HG02970 (cell line): ENCODE measurements around the gene LMOD1.

ENCODE experiments used
- ATAC-seq: cut with Tn5 transposase; IDR thresholded peaks from one replicate; pipeline ENCODE4 v1.9.1; 2021; ENCODE audit warnings: mild to moderate bottlenecking, moderate library complexity, moderate number of reproducible peaks; ENCODE audit not compliant: unreplicated experiment, low FRiP score

LMOD1 gene

DNA sequence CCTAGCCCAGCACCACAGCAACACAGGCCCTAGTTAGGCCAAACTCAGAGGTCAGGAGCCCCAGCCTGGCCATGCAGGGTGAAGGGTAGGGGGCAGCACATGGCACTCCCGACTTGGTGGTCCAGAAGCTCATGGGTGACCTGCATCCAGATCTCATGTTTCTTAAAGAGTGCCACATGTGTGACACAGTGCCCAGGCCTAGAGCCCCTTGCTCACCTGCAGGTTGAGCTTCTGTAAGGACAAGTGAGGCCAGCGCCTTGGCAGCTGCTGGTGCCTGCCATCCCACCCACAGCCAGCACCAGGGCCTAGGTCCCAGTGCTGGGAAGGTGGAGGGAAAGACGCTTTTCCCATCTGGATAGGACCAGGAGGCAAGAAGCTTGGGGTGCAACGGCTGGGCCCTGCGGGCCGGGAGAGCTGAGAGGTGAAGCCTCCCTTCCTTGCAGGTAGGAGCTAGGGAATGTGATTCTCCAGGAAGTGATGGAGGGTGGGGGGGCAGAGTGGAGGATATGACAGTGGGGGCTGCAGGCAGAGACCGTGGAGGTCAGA is 51.2 kb downstream of the LMOD1 start:
- ATAC-seq = no peak

DNA sequence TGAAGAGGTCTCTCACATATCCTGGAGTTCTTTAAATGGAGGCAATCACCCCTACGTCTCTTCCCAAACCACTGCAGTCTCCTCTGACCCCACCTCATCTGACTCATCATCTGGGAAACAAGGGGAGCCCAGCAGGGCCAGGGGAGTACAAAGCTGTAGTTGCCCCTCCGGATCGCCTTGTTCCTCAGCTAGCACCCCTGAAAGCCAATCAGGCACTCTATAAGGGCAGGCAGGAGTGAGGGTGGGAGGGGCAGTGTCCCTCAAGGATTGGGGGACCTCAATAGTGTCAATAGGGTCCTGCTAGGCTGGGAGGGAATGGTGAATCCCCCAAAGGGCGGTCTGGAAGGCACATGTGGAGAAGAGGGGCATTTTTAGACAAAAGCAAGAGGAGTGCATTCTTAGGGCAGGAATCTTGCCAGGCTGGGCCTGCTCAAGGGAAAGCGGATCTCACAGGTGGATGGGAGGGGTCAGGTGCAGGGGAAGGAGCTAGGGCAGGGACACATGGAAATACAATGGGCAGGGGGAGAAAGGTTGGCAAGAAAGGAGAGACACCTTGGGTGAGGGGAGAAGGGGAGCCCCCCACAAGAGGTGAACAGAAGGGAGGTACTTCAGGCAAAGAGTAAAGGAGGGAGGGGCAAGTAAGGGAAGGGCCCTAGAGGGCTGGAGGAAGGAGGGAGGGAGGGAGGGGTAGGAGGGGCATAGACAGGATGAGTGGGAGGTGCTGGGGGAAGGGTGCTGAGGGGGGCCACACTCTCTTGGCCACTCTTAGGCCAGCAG is 51.8 kb downstream of the LMOD1 start:
- ATAC-seq = no peak

DNA sequence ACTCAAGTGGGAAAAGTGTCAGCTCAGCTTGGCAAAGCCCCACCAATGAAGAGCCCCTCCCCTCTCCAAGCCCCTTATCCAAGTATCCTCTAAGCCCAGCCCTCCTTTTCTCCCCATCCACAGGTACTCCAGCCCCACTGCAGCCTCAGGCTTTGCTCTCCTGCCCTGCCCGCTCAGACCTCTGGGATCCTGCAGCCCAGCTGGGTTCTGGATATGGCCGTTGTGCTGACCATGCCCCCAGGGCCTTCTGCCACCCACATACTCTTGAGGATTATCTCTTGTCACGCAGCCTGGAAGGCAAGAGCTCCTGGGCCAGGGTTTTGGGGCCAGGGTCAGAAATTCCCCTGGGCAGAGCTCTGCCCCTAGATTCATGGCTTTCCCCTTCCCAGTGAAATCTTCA is 52.9 kb downstream of the LMOD1 start:
- no peak for ATAC-seq

DNA sequence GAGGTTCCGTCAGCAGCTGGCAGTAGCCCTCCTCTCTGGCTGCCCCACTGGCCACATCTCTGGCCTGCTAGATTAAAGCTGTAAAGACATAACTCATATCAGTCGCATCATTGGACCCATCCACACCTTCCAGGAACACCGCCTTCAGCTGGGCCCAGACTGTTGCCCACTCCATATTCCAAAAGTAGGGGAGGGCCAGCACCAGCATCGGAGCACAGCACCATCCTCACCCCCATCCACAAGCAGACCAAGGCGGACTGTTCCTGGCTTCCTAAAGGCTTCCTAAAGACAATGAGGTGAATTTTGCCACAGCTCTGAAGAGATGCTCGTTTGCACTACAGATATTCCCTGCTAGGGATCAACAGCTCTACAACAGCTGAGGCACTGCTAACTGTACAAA is 54.1 kb downstream of the LMOD1 start:
- no peak for ATAC-seq

DNA sequence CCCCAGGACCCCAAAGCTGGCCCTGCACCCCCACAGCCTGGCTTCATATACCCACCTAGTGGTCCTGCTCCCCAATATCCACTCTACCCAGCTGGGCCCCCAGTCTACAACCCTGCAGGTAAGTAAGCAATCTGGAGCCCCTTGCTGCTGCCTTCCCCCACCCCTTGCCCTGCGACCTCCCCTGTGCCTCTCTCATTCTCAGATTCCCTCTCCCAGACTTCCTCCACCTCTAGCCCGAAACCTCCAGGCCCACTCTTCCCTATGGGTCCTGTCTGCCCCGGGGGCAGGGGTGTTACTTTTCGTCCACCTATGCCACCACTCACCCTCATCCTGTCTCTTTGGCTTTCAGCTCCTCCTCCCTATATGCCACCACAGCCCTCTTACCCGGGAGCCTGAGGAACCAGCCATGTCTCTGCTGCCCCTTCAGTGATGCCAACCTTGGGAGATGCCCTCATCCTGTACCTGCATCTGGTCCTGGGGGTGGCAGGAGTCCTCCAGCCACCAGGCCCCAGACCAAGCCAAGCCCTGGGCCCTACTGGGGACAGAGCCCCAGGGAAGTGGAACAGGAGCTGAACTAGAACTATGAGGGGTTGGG is 54.8 kb downstream of the LMOD1 start:
- no peak for ATAC-seq

DNA sequence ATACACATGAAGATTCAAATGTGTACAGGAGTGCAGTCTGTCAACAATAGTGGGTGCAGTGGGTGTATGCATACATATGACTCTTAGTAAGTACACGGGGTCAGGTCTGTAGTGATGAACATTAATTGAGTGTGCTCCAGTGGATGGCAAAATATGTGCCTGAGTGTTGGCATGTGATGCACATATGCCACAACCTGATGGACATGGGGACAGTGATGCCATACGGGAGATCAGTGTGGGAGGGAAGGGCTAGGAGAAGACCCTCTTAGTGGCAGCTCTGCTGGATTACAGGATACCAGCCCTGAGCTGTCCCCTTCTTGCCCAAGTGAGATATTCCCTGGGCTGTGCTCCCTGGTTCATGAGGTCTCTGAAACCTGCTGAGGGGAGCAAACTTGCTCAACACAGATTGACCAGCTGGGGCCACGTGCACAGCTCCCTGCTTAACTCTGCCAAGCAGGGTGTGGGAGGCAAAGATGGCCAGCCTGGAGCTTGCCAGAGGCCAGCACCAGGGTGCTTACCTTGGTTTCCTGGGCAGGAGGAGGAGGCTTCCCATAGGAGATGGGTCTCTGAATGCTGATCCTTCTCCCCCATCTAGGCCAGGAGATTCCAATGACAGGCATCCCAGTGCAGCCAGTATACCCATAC is 55.4 kb downstream of the LMOD1 start:
- no peak for ATAC-seq

DNA sequence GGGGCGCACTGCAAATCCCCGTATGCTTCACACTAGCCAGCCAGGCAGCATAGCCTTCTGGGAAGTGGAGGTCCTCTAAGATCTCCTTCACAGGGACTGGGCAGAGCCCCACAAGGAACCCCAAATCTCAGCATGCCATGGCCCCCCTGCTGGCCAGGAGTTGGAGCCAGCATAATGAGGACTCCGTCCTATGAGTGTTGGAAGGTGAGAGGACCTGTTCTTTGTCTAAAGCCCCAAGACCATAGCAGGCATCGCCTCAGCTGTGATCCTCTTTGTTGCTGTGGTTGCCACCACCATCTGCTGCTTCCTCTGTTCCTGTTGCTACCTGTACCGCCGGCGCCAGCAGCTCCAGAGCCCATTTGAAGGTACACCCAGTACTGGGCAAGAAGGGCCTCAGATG is 56.1 kb downstream of the LMOD1 start:
- no peak for ATAC-seq

DNA sequence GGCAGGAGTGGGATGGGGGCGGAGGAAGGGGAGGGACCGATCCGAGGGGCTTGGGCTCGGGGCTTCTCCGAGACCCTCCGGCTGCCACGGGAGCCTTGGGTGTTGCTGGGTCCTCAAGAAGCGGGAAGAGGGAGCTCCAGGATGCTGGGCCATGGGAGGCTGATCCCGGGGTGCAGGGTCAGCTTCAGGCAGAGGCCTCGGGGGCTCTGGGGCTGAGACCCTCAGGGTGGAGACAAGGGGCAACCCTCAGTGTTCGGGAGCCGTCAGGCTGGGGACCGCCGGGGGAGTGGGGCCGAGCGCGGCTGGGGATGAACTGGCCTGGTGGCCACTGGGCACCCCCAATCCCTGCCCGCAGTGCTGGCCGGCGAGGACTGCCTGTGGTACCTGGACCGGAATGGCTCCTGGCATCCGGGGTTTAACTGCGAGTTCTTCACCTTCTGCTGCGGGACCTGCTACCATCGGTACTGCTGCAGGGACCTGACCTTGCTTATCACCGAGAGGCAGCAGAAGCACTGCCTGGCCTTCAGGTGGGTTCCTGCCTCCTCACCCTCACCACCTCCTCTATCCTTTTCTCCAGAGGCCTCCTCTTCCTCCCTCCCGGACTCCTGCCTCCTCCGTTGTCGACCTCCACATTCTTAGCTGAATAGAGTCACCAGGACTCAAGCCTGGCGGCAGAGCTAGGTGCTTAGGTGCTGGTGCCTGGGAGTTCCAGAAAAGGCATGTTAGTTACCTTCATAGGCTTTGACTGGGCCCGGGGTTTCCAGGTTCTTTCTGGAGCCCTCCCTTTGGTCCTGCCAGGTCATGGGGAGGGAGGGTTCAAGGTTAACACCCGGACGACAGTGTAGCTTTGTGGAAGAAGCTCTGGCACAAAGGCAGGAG is 57.0 kb downstream of the LMOD1 start:
- no peak for ATAC-seq

DNA sequence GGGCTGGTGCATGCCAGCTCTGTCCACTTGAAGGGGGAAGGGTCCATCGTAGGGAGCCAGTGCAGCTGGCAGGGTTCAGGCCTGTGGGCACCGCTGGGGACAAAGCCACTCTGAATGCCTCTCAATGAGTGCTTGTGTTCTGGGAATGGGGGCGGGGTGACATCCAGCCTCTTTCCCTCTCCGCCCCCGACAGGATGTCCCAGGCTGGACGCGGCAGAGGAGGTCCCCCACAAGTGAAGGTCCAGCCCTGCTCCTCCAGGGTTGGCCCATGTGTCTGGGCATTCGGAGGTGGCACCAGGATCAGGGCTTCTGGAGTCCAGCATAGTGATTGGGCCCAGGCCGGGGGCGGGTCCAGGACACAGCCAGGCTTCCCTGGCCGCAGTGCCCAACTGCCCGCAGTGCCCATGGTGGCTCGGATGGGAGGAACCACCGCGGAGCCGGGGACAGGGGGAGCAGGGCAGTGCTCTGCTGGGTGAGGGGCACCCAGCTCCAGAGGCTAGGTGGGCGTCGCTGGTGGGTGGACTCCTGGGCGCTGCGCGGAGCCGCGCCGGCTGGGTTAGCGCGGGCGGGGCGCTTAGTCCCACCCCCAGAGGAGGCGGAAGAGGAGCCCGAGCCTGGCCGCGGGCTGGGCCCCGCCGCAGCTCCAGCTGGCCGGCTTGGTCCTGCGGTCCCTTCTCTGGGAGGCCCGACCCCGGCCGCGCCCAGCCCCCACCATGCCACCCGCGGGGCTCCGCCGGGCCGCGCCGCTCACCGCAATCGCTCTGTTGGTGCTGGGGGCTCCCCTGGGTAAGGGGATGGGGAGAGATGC is 57.9 kb downstream of the LMOD1 start, which contains the start of gene SHISA4:
TSS of gene SHISA4 (plus strand) at position 617 of the 808 bp plus-strand sequence. CDS start at position 714, 97 bp downstream.
- ATAC-seq = no peak

DNA sequence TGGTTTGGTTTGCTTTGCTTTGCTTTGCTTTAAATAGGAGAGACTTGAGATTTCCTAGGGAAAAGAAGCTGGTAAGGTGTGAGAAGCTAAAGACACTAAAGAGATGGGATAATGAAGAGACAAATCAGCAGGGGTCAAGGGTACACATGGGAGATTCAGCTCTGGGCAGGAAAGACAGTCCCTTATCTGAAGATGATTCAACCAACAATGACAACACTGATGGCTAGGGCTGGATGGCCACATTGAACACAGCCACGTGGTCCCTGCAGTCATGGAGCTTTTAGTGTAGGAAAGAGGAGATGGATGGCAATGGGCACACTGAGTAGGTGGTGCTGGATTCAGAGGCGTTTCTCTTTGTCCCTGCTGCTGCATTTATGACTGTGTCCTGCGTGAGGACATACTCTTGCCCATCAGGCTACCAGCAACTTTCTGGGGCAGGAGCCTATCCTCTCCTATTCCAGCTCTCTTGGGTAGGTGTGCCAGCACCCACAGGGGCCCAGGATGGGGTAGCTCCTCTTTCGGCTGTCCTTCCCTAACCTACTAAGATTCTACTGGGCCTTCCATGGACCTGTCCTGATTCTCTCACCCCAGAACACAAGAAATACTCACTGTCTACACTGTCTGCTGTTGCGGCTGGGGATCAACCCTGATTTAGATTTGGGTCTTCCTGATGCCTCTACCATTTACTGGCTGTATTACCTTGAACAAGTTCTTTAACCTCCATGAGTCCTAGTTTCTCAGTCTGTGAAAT is 59.1 kb downstream of the LMOD1 start:
- ATAC-seq = no peak

DNA sequence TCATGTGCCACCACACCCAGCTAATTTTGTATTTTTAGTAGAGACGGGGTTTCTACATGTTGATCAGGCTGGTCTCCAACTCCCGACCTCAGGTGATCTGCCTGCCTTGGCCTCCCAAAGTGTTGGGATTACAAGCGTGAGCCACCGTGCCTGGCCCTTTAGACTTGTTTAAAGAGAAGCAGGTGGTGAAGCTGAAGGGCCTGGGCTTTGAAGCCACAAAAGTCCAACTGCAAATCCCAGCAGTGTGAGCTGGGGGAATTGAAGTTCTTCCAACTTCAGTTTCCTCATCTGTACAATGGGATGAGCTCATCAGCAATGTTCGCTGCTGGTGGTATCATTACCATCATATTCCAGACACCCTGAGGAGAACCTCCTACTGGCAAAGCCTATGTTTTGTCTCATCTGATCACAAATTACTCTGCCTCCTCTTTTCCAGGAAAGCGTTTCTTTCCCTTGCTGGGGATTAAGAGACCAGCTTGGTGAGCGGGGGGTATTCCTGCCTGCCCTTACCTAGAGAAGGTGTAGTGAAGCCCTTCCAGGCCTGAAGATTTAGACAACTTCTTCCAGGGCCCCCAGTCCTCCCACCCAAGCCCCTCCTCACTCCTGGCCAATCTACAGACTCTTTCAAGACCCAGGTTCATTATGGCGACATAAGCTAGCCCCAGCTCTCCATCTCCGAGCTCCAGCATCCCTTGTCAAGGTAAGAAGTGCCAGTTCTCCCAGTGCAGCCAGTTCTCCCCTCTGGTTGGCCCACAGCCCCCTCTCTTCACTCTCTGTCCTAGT is 60.1 kb downstream of the LMOD1 start:
- no peak for ATAC-seq

DNA sequence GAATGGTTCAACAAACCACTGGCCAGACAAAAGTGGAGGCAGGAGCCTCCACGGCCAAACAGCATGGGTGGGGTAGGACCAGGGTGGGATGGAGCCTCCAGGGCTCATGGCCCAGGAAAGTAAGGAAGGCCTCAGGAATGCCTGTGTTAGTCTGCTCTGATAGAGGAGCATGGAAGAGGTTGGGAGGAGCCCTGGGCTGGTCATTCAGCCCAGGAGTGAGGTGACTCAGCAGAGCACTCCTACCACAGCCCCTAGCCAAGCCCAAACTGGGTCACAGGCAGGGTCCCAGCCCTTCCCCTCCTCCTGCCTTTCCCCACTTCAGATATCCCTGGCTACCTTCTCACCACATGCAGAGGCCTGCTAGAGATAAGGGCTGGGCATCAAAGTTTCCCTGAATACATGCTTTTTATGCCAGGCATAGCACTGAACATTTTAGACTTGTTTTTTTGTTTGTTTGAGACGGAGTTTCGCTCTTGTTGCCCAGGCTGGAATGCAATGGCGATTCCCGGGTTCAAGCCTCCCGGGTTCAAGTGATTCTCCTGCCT is 60.7 kb downstream of the LMOD1 start:
- no peak for ATAC-seq

DNA sequence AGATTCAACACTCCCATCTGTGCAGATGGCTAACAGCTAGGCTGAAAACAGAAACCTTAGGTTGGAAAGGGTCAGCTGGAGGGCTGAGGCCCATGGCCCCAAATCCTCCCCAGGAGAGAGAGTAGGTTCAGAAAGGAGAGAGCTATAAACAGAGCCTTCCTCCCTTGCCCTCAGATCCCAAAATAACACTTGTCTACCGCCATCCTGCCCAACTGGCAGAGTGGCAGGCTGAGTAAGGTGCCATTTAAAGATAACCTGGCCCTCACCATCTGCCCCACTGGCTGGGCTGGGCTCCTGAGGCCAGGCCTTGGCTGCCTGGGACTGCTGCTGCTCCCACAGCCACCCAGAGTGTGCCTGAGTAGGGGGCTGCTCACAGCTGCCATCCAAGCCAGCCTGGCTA is 61.9 kb downstream of the LMOD1 start:
- no peak for ATAC-seq

DNA sequence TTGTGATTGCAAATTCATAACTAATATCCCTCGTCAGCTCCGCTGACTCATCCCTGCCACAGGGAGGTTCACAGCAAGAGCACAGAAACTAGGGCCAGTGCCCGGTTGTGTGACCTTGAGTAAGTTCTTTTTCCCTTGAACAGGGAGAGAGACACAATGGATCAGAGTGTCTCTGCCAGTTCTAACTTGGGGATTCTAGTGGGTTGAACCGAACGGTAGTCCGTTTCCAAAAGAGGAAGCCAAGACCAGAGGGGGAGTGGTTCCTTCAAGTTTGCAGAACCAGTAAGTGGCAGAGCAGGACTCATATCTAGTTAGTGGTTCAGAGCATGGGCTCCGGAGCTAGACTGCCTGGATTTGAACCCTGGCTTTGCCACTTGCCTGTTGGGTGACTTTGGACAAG is 62.6 kb downstream of the LMOD1 start:
- no peak for ATAC-seq

DNA sequence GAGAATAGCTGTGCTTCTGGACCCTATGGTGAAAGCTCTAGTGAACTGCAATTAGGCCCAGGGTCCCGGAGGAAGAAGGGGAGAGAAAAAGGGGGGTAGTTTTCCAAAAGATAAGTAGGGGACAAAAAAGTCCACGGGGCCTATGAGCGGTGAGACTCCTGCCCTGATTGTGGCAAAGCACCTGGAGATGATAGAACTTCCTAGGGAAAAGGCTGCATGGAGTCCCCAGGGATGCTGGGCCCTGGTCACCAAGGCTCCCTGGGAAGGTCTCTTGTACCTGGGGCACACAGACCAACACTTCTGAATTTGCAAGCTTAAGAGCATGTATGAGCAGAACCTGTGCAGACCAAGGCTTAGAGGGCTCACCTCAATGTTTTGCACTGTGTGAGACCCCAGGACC is 63.1 kb downstream of the LMOD1 start:
- no peak for ATAC-seq

DNA sequence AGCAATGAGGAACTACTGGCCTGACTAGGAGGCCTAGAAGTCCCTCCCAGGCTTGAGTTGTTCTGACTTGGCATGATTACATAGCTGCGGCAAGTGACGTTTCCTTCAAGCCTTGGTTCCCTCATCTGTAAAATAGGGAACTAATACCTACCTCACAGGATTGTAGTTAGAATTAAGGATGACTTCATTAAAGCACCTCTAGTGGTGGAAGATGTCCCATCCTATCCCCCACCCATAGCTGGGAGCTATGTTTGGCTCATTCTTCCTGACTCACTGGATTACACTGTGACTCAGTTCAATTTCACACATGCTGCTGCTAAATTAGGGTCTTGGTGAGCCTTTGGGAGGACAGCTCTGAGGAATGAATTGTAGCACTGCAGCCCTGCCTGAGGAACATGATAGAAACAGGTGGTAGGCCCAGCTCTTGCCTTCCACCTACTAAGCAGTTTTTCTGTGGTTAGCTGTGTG is 63.6 kb downstream of the LMOD1 start:
- no peak for ATAC-seq

DNA sequence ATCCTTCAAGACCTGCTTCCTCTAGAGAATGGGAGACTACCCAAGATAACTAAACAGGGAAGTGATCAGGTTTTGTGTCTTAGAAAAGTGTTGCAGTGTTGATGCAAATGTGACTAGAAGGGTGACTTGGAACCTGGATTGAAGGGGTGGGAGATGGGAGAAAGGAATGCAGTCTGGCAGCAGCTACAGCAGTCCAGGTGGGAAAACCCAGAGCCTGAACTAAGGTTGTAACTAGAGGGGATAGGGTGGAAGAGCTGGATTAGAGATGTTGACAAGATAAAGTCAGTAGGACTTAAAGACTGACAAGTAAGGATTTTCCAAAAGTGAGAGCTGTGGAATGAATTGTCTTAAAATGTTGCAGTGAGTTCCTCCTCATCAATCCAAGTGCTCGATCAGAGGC is 64.7 kb downstream of the LMOD1 start:
- ATAC-seq = no peak
